Parathyroid adenoma (tissue), 2 donors: ENCODE results near the gene PSME2.

Experiments used
- H2AFZ ChIP-seq: fragments of 300-600 bp; sonication (generic); one replicate; pipeline ENCODE4 v1.7.0; 2017; ENCODE audit warnings: antibody characterized with exemption, mild to moderate bottlenecking
- H3K27ac ChIP-seq: fragments of 300-600 bp; sonication (generic); one replicate; pipeline ENCODE4 v1.7.0; 2017
- H3K27me3 ChIP-seq: fragments of 300-600 bp; sonication (generic); one replicate; pipeline ENCODE4 v1.7.0; 2017; ENCODE audit warnings: low read length; ENCODE audit not compliant: control insufficient read depth, insufficient read depth
- H3K36me3 ChIP-seq: fragments of 300-600 bp; sonication (generic); one replicate; pipeline ENCODE4 v1.7.0; 2017; ENCODE audit warnings: low read length; ENCODE audit not compliant: control insufficient read depth, insufficient read depth
- H3K4me1 ChIP-seq: fragments of 300-600 bp; sonication (generic); one replicate; pipeline ENCODE4 v1.7.0; 2017; ENCODE audit warnings: control low read depth
- H3K4me2 ChIP-seq: fragments of 300-600 bp; sonication (generic); one replicate; pipeline ENCODE4 v1.7.0; 2017; ENCODE audit warnings: low read length
- H3K4me3 ChIP-seq: fragments of 300-600 bp; sonication (generic); one replicate; pipeline ENCODE4 v1.7.0; 2017; ENCODE audit warnings: low read depth, low read length
- H3K79me2 ChIP-seq: fragments of 300-600 bp; sonication (generic); one replicate; pipeline ENCODE4 v1.7.0; 2017; ENCODE audit warnings: control low read depth
- H3K9ac ChIP-seq: fragments of 300-600 bp; sonication (generic); one replicate; pipeline ENCODE4 v1.7.0; 2017; ENCODE audit warnings: mild to moderate bottlenecking
- H3K9me3 ChIP-seq: fragments of 300-600 bp; sonication (generic); one replicate; pipeline ENCODE4 v1.7.0; 2017; ENCODE audit warnings: low read length; ENCODE audit not compliant: control insufficient read depth
- TF ChIP-seq, protein P1 (sequence below): fragments of 300-600 bp; sonication (generic); IDR thresholded peaks from one replicate; pipeline ENCODE4 v1.7.0; 2017; ENCODE audit warnings: antibody characterized with exemption, mild to moderate bottlenecking
- donor health status: primary hyperparathyroidism.

The PSME2 gene

DNA sequence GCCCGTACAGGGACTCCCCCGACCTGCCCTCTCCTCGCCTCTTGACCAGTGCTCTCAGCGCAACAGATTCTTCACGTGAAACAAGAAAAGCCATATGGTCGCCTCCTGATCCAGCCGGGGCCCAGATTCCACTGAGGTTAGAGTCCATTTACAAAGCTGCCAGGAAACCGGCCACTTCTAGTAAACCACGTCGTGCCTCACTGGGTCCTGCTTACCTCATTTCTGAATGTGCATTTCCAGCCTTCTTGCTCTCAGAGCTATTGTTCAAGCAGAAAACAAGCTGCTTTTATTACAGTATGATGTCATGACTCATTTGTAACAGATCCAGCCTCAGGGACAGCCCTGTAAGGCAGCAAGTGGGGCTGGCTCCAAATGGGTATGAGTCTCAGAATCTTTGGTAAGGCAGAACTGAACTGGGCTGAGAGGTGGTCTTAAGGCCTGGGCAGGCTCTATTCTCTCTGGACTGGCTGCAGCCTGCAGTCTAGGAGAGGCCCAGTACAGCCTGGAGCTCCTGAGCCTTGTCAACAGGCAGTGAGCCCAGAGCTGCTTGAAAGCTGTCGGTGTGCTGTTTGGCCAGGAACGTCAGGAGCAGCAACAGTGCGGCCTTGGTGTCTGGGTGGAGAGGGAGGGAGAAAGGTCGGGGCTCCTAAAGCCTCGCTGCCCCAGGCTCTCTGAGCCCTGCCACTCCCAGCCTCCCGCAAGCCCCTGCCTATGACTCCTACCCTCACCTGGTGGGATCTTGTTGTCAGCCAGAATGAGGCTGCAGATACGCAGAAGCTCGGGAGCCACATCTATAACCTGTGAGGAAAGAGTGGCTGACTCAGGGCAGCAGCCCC, 33.8 kb upstream of the PSME2 start:
- no peaks in the 10 kb centered on the region for H3K36me3 ChIP-seq
- H3K4me2 ChIP-seq: no peak overlapping the region
- no peaks in the 10 kb centered on the region for H3K79me2 ChIP-seq
- H2AFZ ChIP-seq: no peak overlapping the region
- H3K9me3 ChIP-seq: no peaks in the 10 kb centered on the region
- TF ChIP-seq, protein P1, sequence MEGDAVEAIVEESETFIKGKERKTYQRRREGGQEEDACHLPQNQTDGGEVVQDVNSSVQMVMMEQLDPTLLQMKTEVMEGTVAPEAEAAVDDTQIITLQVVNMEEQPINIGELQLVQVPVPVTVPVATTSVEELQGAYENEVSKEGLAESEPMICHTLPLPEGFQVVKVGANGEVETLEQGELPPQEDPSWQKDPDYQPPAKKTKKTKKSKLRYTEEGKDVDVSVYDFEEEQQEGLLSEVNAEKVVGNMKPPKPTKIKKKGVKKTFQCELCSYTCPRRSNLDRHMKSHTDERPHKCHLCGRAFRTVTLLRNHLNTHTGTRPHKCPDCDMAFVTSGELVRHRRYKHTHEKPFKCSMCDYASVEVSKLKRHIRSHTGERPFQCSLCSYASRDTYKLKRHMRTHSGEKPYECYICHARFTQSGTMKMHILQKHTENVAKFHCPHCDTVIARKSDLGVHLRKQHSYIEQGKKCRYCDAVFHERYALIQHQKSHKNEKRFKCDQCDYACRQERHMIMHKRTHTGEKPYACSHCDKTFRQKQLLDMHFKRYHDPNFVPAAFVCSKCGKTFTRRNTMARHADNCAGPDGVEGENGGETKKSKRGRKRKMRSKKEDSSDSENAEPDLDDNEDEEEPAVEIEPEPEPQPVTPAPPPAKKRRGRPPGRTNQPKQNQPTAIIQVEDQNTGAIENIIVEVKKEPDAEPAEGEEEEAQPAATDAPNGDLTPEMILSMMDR: no peak
- no peaks in the 10 kb centered on the region for H3K4me1 ChIP-seq
- no peak overlapping the region for H3K4me3 ChIP-seq
- H3K27me3 ChIP-seq: no peaks in the 10 kb centered on the region
- no peak overlapping the region for H3K27ac ChIP-seq
- H3K9ac ChIP-seq: no peak overlapping the region

DNA sequence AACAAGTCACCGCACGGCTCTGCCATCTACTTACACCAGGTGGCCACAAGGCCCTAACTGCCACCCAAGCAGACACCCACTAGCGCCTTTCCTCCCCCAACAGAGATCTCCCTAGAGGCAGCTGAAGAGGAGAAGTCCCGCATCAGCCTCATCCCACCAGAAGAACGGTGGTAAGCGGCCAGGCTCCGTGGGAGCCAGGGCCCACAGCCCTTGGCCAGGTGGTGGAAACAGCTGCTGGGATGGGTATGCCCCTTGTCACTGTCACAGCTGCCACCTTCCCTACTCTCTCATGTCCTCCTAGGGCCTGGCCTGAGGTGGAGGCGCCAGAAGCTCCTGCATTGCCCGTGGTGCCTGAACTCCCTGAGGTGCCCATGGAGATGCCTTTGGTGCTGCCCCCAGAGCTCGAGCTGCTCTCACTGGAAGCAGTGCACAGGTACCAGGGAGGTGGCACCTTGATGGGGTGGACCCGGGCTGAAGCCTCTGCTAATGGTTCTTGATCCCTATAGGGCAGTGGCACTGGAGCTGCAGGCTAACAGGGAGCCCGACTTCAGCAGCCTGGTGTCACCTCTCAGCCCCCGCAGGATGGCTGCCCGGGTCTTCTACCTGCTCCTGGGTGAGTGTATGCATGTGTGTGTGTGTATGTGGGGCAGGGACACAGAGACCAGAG, 33.0 kb upstream of the PSME2 start:
- no peaks in the 10 kb centered on the region for H3K27me3 ChIP-seq
- H3K4me1 ChIP-seq: no peaks in the 10 kb centered on the region
- H2AFZ ChIP-seq: no peak overlapping the region
- TF ChIP-seq, protein P1: no peak
- no peak overlapping the region for H3K4me3 ChIP-seq
- H3K9ac ChIP-seq: no peak overlapping the region
- H3K27ac ChIP-seq: no peak overlapping the region
- no peak overlapping the region for H3K4me2 ChIP-seq
- H3K9me3 ChIP-seq: no peaks in the 10 kb centered on the region
- H3K36me3 ChIP-seq: no peaks in the 10 kb centered on the region
- no peaks in the 10 kb centered on the region for H3K79me2 ChIP-seq

DNA sequence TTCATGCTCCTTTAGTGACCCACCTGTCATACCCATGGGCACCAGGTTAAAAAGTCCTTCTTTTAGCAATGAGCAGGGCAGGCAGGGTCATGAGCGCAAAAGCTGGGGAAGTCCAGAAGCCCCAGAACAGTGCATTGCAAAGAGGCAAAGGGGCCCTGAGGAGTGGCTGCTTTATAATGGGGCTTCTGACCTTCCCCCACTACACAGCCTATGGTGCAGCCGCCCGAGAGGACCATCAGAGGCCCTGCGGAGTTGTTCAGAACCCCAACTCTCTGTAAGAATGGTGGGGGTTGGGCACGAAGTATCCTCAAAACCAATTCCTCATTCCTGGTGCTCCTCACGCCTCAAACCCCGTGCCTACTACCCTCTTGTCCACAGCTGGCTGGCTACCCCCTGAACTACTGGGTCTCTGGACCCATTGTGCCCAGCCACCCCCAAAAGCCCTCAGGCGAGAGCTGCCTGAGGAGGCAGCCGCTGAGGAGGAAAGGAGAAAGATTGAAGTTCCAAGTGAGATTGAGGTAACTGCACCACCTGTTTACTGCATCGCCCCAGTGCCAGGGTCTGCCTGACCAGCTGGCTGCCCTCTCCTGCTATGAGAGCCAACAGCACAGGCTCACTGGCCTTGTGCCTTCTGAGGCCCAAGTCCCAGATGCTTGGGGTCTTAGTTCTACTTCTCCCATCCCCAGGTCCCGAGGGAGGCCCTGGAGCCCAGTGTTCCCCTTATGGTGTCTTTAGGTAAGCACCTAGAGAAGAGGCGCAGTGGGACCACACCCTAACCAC, 32.2 kb upstream of the PSME2 start:
- H3K9me3 ChIP-seq: no peaks in the 10 kb centered on the region
- H2AFZ ChIP-seq: no peak overlapping the region
- H3K27ac ChIP-seq: no peak overlapping the region
- TF ChIP-seq, protein P1: no peak
- H3K9ac ChIP-seq: no peak overlapping the region
- no peaks in the 10 kb centered on the region for H3K27me3 ChIP-seq
- no peaks in the 10 kb centered on the region for H3K4me1 ChIP-seq
- H3K4me2 ChIP-seq: no peak overlapping the region
- H3K79me2 ChIP-seq: no peaks in the 10 kb centered on the region
- no peak overlapping the region for H3K4me3 ChIP-seq
- H3K36me3 ChIP-seq: no peaks in the 10 kb centered on the region

DNA sequence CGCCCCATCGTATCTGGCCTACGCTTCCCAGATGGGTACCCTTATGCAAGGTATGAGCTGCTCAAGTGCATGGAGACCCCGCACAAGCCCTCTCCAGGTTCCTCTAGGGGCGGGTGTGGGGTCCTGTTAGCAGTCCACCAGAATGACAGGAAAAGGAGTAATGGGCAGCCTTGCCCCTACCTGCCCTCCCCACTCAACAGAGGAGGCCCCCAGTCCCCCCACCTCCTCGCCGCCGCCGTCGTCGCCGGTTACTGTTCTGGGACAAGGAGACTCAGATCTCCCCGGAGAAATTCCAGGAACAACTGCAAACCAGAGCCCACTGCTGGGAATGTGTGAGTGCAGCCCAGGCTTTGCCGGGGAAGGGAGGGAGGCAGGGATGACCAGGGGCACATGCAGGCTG, 31.5 kb upstream of the PSME2 start:
- Histone ChIP-seq H3K36me3 (no peaks in the 10 kb centered on the region), H3K27me3 (no peaks in the 10 kb centered on the region), H3K9ac (no peak overlapping the region), H3K4me1 (no peaks in the 10 kb centered on the region), H2AFZ (no peak overlapping the region), H3K9me3 (no peaks in the 10 kb centered on the region), H3K4me3 (no peak overlapping the region), H3K79me2 (no peaks in the 10 kb centered on the region), H3K27ac (no peak overlapping the region), H3K4me2 (no peak overlapping the region)
- TF ChIP-seq, protein P1: no peak
